Breast epithelium (tissue), 4 donors: ENCODE data around the gene IFT57. TPM values are rescaled to one million over a fixed set of nuclear protein-coding genes. Genes with fewer than 3 reads are reported as not detected.

Experiments used
- DNase-seq, 2 donors: peaks; one replicate each; pipeline ENCODE4 v3.0.0-alpha.2; 2019; ENCODE audit warnings: low spot score in 2 of 2
- H3K27ac ChIP-seq, 2 donors: fragments of 200-600 bp; sonication (generic) in 1 of 2; one replicate each; pipeline ENCODE4 v1.5.1; 2016 to 2019; ENCODE audit warnings: mild to moderate bottlenecking in 1 of 2
- H3K27me3 ChIP-seq, 2 donors: fragments of 200-600 bp; sonication (generic) in 1 of 2; one replicate each; pipeline versions ENCODE4 v1.5.1 to v1.6.0; 2017 to 2019; ENCODE audit warnings: control low read depth in 1 of 2, mild to moderate bottlenecking in 1 of 2
- H3K36me3 ChIP-seq: fragments of 200-600 bp; one replicate; pipeline ENCODE4 v1.5.1; 2019
- H3K4me1 ChIP-seq, 2 donors: fragments of 200-600 bp; sonication (generic); one replicate each; pipeline ENCODE4 v1.5.1; 2016 to 2019; ENCODE audit warnings: control low read depth in 1 of 2
- H3K4me3 ChIP-seq, 3 donors: fragments of 200-600 bp; sonication (generic); 1 replicate in 2 of 3; 2 replicates in 1 of 3; pipeline ENCODE4 v1.5.1; 2016 to 2019; ENCODE audit warnings: mild to moderate bottlenecking in 3 of 3, moderate library complexity in 2 of 3
- H3K9me3 ChIP-seq, 2 donors: fragments of 200-600 bp; sonication (generic) in 1 of 2; one replicate each; pipeline ENCODE4 v1.5.1; 2016 to 2019; ENCODE audit warnings: control low read depth in 1 of 2
- CTCF ChIP-seq, 3 donors: fragments of 450-650 bp; IDR thresholded peaks; one replicate each; pipeline ENCODE4 v1.5.1; 2016 to 2017; ENCODE audit warnings: antibody characterized with exemption in 3 of 3, mild to moderate bottlenecking in 3 of 3, moderate library complexity in 3 of 3
- POLR2A ChIP-seq: fragments of 450-650 bp; IDR thresholded peaks from one replicate; pipeline ENCODE4 v1.6.1; 2016; ENCODE audit warnings: antibody characterized with exemption, mild to moderate bottlenecking, moderate library complexity
- POLR2AphosphoS5 ChIP-seq, 3 donors: sonication (generic); formaldehyde crosslinking; IDR thresholded peaks; one replicate each; pipeline ENCODE4 v1.6.1; 2017; ENCODE audit warnings: antibody characterized with exemption in 3 of 3
- intact Hi-C: fragments of 100-400 bp; cut with DNase I; formaldehyde crosslinking; loops from one replicate; pipeline ENCODE4 v1.15.1; 2023; ENCODE audit warnings: low total_unique reads
- total RNA-seq, 3 donors: library from RNA; depleted of rRNA; stranded (reverse); fragments of >200 nt; gene quantifications; one replicate each; pipeline ENCODE4 v1.1.0, GENCODE V29; 2016

The IFT57 gene
- total RNA-seq, 3 donors from 2014 or later: 44.2 to 74.2 (median 68.5) TPM

DNA sequence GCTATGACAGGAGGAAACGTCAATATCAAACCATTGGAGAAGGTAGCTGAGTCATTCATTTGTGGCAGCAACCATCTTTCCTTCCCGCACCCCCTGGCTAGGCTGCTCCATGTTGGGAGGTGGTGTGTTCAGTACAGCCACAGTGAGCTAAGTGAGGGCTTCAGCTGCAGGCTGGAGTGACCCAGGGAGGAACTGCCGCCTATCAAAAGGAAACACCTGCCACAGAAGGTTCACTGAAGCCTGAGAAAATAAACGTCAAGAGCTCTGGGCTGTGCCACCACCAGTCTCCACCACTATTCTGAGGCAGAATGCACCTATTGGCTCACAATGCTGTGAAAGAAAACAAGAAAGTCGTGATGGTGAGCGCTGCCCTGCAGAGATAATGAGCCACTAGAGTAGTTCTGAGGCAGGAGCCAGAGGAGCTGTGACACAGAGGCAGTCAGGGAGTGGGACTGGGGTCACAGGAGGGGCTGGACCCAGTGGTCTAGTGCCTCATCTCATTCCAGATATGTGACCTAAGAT is 96.6 kb downstream of the IFT57 start:
- DNase-seq: no peak
- Histone ChIP-seq H3K4me3 (no peak overlapping the region), H3K27me3 (no peaks in the 10 kb centered on the region), H3K27ac (no peak overlapping the region), H3K36me3 (no peaks in the 10 kb centered on the region), H3K4me1 (no peaks in the 10 kb centered on the region), H3K9me3 (no peaks in the 10 kb centered on the region)
- intact Hi-C loops: no loop called here
- no peak for TF ChIP-seq POLR2A
- TF ChIP-seq POLR2AphosphoS5 (IDR thresholded peaks at IDR 0.05): no peak
- no peak for TF ChIP-seq CTCF (IDR thresholded peaks at IDR 0.05)

- Histone ChIP-seq H3K27ac (no peak overlapping the region), H3K9me3 (no peaks in the 10 kb centered on the region), H3K4me1 (no peaks in the 10 kb centered on the region), H3K27me3 (no peaks in the 10 kb centered on the region), H3K4me3 (no peak overlapping the region), H3K36me3 (no peaks in the 10 kb centered on the region)
- intact Hi-C loops: no loop called here
- TF ChIP-seq CTCF (IDR thresholded peaks at IDR 0.05) (no peak), POLR2A (no peak), POLR2AphosphoS5 (IDR thresholded peaks at IDR 0.05) (no peak)
- DNase-seq: no peak
Observed at GRCh38 chr3:108125153-108125543, 97.1 kb downstream of the IFT57 start.

GRCh38 chr3:108124337-108125152 is 97.7 kb downstream of the IFT57 start:
- intact Hi-C loops: no loop called here
- no peaks in the 10 kb centered on the region for H3K36me3 ChIP-seq
- H3K27ac ChIP-seq: peak overlapping the region in 1 of 2 donors; percentile 36
- no peaks in the 10 kb centered on the region for H3K4me1 ChIP-seq
- TF ChIP-seq POLR2AphosphoS5 (IDR thresholded peaks at IDR 0.05): no peak
- TF ChIP-seq CTCF (IDR thresholded peaks at IDR 0.05): no peak
- TF ChIP-seq POLR2A: no peak
- no peaks in the 10 kb centered on the region for H3K27me3 ChIP-seq
- no peak overlapping the region for H3K4me3 ChIP-seq
- H3K9me3 ChIP-seq: no peaks in the 10 kb centered on the region
- no peak for DNase-seq

GRCh38 chr3:108123326-108123725 is 98.9 kb downstream of the IFT57 start:
- DNase-seq: no peak
- no peaks in the 10 kb centered on the region for H3K27me3 ChIP-seq
- H3K9me3 ChIP-seq: no peaks in the 10 kb centered on the region
- no peak overlapping the region for H3K4me3 ChIP-seq
- TF ChIP-seq CTCF (IDR thresholded peaks at IDR 0.05) (no peak), POLR2A (no peak), POLR2AphosphoS5 (IDR thresholded peaks at IDR 0.05) (no peak)
- H3K27ac ChIP-seq: no peak overlapping the region
- intact Hi-C loops: no loop called here
- no peaks in the 10 kb centered on the region for H3K36me3 ChIP-seq
- H3K4me1 ChIP-seq: no peaks in the 10 kb centered on the region

DNA sequence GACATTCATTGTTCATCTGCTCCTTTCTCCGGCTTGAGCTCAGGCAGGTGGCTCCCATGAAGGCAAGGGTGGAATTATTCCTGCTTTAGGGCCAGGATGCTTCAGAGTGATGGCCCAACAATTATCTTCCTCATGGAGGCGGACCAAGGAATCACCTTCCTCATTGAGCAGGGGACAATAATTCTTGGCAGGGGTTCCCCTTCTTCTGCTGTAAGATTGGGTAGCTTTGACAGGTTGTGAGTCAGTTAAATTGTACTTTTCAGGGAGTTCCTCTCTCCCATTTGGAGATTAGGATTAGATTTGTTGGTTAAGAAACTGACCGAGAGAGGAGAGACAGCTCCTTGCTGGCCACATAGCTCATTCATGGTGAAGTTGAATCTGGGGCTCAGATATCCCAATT is 99.9 kb downstream of the IFT57 start:
- DNase-seq: no peak
- Histone ChIP-seq H3K27ac (no peak overlapping the region), H3K36me3 (no peaks in the 10 kb centered on the region), H3K4me3 (no peak overlapping the region), H3K4me1 (no peaks in the 10 kb centered on the region), H3K9me3 (no peaks in the 10 kb centered on the region), H3K27me3 (no peaks in the 10 kb centered on the region)
- intact Hi-C loops: no loop called here
- no peak for TF ChIP-seq POLR2AphosphoS5 (IDR thresholded peaks at IDR 0.05)
- no peak for TF ChIP-seq CTCF (IDR thresholded peaks at IDR 0.05)
- TF ChIP-seq POLR2A: no peak
